Cardiac muscle cell (in vitro differentiated cells and primary cell): ENCODE data around the gene ASS1. TPM values are rescaled to one million over a fixed set of nuclear protein-coding genes. Genes with fewer than 3 reads are reported as not detected.

Source experiments
- DNase-seq, 2 donors: peaks; one replicate each; pipeline versions ENCODE4 v3.0.0 to v3.0.0-alpha.2; 2010 to 2017; ENCODE audit warnings: low read depth in 1 of 2, low spot score in 1 of 2
- H3K27ac ChIP-seq: fragments of 200-600 bp; sonication (generic); 2 replicates; pipeline ENCODE4 v1.5.1; 2016
- H3K27me3 ChIP-seq: fragments of 200-600 bp; sonication (generic); 2 replicates; pipeline ENCODE4 v1.6.0; 2016; ENCODE audit warnings: control low read depth
- H3K36me3 ChIP-seq: fragments of 200-600 bp; sonication (generic); 2 replicates; pipeline ENCODE4 v1.5.1; 2016; ENCODE audit warnings: control low read depth
- H3K4me1 ChIP-seq: fragments of 200-600 bp; sonication (generic); 2 replicates; pipeline ENCODE4 v1.8.1; 2017; ENCODE audit warnings: low read depth, mild to moderate bottlenecking, mixed run types
- H3K4me3 ChIP-seq: fragments of 200-600 bp; sonication (generic); 2 replicates; pipeline ENCODE4 v1.5.1; 2016; ENCODE audit warnings: mild to moderate bottlenecking
- H3K9me3 ChIP-seq: fragments of 200-600 bp; sonication (generic); 2 replicates; pipeline ENCODE4 v1.5.1; 2017; ENCODE audit warnings: low read depth, mild to moderate bottlenecking, control low read depth
- polyA plus RNA-seq: library from polyadenylated mRNA; unstranded; fragments of >200 nt; fragmentation: Nextera tagmentation; extraction: Ambion mirVana; gene quantifications from 2 replicates; pipeline ENCODE4 v1.2.1, GENCODE V29; 2016
- total RNA-seq: library from RNA; depleted of rRNA; stranded (reverse); fragments of >200 nt; gene quantifications from 2 replicates; pipeline ENCODE4 v1.2.3, GENCODE V29; 2016
- TF ChIP-seq, protein P1 (sequence below): IDR thresholded peaks from 2 replicates; pipeline ENCODE4 v1.5.1; 2012; ENCODE audit warnings: low read depth, mild to moderate bottlenecking, low read length

Gene ASS1
- total and polyA plus RNA-seq, 2 experiments from 2014 or later = 59.3 to 83.8 TPM

DNA sequence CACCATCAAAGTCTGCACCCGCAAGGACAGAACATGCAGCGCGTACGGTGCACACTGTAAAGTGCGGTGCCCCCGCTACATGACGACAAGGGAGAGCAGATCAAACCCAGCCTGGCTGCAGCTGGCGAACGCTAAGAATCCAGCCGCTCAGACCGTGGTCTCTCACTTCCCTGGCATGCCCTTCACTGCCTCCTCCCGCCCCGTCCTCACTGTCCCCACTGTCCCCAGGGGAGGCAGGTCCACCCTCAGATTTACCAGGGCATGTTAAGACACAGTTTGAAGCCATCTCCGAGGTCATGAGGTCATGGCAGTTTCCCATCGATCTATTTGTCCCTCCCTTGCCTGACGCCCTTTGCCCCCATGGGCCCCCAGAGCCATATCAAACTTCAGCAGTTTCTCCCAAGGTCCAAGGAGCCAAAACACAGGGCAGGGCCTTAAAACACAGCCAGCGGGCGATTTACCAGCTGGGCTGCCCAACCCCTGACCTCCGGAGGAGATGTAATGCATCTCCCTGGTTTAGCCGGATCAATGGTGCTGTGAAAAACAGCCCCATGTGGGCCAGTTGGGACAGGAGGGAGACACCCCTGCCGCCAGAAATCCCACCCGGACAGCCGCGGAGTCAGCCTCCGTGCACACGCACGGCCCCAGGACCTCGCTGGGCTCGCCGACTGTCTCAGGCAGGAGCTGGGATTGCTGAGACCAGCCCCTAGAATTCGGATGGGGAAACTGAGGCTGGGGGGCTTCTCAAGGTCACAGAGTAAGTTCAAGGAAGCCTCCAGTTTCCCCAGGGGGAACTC lies 82.3 kb downstream of the ASS1 start:
- DNase-seq = no peak
- H3K4me3 ChIP-seq = no peak overlapping the region
- H3K9me3 ChIP-seq = no peaks in the 10 kb centered on the region
- TF ChIP-seq, protein P1, sequence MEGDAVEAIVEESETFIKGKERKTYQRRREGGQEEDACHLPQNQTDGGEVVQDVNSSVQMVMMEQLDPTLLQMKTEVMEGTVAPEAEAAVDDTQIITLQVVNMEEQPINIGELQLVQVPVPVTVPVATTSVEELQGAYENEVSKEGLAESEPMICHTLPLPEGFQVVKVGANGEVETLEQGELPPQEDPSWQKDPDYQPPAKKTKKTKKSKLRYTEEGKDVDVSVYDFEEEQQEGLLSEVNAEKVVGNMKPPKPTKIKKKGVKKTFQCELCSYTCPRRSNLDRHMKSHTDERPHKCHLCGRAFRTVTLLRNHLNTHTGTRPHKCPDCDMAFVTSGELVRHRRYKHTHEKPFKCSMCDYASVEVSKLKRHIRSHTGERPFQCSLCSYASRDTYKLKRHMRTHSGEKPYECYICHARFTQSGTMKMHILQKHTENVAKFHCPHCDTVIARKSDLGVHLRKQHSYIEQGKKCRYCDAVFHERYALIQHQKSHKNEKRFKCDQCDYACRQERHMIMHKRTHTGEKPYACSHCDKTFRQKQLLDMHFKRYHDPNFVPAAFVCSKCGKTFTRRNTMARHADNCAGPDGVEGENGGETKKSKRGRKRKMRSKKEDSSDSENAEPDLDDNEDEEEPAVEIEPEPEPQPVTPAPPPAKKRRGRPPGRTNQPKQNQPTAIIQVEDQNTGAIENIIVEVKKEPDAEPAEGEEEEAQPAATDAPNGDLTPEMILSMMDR = no peak
- H3K27me3 ChIP-seq = no peaks in the 10 kb centered on the region
- no peak overlapping the region for H3K27ac ChIP-seq
- H3K4me1 ChIP-seq = peaks cover 3% of the 10 kb centered on the region
- no peaks in the 10 kb centered on the region for H3K36me3 ChIP-seq

DNA sequence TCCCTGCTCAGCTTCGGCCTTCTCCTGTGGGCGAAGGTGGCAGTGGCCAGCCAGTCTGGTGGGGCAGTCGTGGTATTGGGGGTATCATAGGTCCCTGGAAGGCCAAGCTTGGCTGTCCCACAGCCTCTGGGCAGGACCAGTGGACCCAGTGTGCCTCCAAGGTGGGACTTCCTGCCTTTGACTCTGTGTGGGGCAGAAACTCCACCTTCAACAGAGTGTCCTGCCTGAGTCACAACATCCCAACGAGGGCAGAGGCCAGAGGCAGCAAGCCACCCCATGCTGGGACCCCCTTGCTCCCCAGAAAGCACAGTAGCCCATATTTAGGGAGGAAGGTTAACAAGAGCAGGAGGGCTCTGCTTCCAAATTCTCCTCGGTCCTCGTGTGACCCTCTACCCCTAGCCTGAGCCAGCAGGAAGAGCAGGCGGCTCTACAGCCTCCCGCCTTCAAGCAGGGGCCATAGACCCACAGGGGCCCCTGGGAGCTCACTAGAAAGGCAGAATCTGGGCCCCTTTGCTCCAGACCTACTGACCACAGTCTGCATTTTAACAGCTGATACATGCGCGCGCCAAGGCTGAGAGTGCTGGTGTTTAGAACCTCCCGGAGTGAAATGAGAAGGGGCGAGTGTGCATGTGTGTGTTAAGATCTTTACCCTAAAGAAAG lies 83.0 kb downstream of the ASS1 start:
- H3K27me3 ChIP-seq = no peaks in the 10 kb centered on the region
- H3K27ac ChIP-seq = no peak overlapping the region
- H3K4me3 ChIP-seq = no peak overlapping the region
- TF ChIP-seq, protein P1 = no peak
- DNase-seq = no peak
- H3K4me1 ChIP-seq = peaks cover 7% of the 10 kb centered on the region
- no peaks in the 10 kb centered on the region for H3K9me3 ChIP-seq
- H3K36me3 ChIP-seq = no peaks in the 10 kb centered on the region

DNA sequence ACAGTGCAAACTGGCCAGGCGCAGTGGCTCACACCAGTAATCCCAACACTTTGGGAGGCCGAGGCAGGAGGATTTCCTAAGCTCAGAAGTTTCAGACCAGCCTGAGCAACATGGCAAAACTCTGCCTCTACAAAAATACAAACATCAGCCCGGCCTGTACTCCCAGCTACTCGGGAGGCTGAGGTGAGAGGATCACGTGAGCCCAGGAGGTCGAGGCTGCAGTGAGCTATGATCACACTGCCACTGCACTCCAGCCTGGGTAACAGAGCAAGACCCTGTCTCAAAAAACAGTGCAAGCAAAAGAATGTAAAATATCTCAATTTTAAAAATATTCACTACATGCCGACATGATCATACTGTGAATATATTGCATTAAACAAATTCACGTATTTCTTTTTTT lies 83.9 kb downstream of the ASS1 start:
- DNase-seq = no peak
- TF ChIP-seq, protein P1 = no peak
- Histone ChIP-seq H3K27me3 (no peaks in the 10 kb centered on the region), H3K27ac (no peak overlapping the region), H3K4me3 (no peak overlapping the region), H3K9me3 (no peaks in the 10 kb centered on the region), H3K4me1 (peaks cover 13% of the 10 kb centered on the region), H3K36me3 (no peaks in the 10 kb centered on the region)

DNA sequence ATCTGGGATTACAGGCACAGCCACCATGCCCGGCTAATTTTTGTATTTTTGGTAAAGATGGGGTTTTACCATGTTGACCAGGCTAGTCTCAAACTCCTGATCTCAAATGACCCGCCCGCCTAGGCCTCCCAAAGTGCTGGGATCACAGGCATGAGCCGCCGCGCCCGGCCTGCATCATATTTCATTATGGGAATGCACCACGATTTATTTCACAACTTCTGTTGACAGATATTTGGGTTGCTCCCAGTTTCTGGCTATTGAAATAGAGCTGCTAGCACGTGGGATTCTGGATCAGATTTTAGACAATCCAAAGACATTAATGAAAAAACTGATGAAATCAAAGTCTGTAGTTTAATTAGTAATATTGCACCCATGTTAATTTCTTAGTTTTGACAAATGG lies 86.2 kb downstream of the ASS1 start:
- Histone ChIP-seq H3K4me1 (peaks cover 17% of the 10 kb centered on the region), H3K4me3 (no peak overlapping the region), H3K27ac (no peak overlapping the region), H3K9me3 (no peaks in the 10 kb centered on the region), H3K36me3 (no peaks in the 10 kb centered on the region), H3K27me3 (no peaks in the 10 kb centered on the region)
- peak in 1 of 2 donors; percentile 88 for DNase-seq
- TF ChIP-seq, protein P1 = no peak

DNA sequence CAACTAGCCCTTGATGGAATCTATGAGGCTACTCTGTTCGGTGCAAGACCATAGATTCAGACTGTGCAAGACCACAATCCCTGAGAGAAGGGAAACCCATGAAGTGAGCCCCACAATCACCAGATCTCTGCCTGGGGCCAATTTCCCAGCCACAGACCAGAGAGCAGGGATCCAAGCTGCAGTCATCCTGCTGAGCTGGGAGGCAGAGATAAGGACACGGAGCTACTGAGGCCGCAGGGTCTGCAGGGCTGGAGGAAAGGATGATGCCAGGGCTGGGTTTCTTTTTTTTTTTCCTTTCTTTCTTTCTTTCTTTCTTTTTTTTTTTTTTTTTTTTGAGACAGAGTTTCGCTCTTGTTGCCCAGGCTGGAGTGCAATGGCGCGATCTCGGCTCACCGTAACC lies 86.9 kb downstream of the ASS1 start:
- DNase-seq = peak in 1 of 2 donors; percentile 38
- Histone ChIP-seq H3K27ac (no peak overlapping the region), H3K9me3 (no peaks in the 10 kb centered on the region), H3K4me1 (peaks cover 21% of the 10 kb centered on the region), H3K36me3 (no peaks in the 10 kb centered on the region), H3K4me3 (no peak overlapping the region), H3K27me3 (no peaks in the 10 kb centered on the region)
- TF ChIP-seq, protein P1 = no peak
